Esophagus muscularis mucosa (tissue), 4 donors: ENCODE data around the gene SMCO4. TPM values are rescaled to one million over a fixed set of nuclear protein-coding genes. Genes with fewer than 3 reads are reported as not detected.

Experiments used
- DNase-seq: peaks from one replicate; pipeline ENCODE4 v3.0.0-alpha.2; 2017; ENCODE audit errors: extremely low spot score
- H3K27ac ChIP-seq, 4 donors: fragments of 200-600 bp; sonication (generic); replicated peaks in 1 of 4; 1 replicate in 3 of 4; 2 replicates in 1 of 4; pipeline ENCODE4 v1.5.1; 2016 to 2019; ENCODE audit warnings: mild to moderate bottlenecking in 1 of 4
- H3K27me3 ChIP-seq, 4 donors: fragments of 200-600 bp; sonication (generic); one replicate each; pipeline versions ENCODE4 v1.5.1 to v1.6.0; 2016 to 2019
- H3K36me3 ChIP-seq, 4 donors: fragments of 200-600 bp; sonication (generic); one replicate each; pipeline ENCODE4 v1.5.1; 2016 to 2019
- H3K4me1 ChIP-seq, 4 donors: fragments of 200-600 bp; sonication (generic); one replicate each; pipeline ENCODE4 v1.5.1; 2016 to 2019
- H3K4me3 ChIP-seq, 4 donors: fragments of 200-600 bp; sonication (generic); 1 replicate in 2 of 4; 2 replicates in 2 of 4; pipeline ENCODE4 v1.5.1; 2016 to 2019; ENCODE audit warnings: mild to moderate bottlenecking in 4 of 4, moderate library complexity in 1 of 4
- H3K9me3 ChIP-seq, 4 donors: fragments of 200-600 bp; sonication (generic); 1 replicate in 3 of 4; 2 replicates in 1 of 4; pipeline ENCODE4 v1.5.1; 2016 to 2019
- CTCF ChIP-seq, 3 experiments: fragments of 200-600 bp in 2 of 3; fragments of 450-650 bp in 1 of 3; sonication (generic) in 2 of 3; IDR thresholded peaks; one replicate each; pipeline ENCODE4 v1.5.1; 2017 to 2019; ENCODE audit warnings: antibody characterized with exemption in 3 of 3, mild to moderate bottlenecking in 2 of 3, moderate library complexity in 1 of 3
- EP300 ChIP-seq: sonication (generic); formaldehyde crosslinking; IDR thresholded peaks from one replicate; pipeline ENCODE4 v1.6.1; 2017; ENCODE audit warnings: antibody characterized with exemption
- POLR2A ChIP-seq: fragments of 450-650 bp; IDR thresholded peaks from one replicate; pipeline ENCODE4 v1.6.1; 2017; ENCODE audit warnings: antibody characterized with exemption, moderate library complexity, mild to moderate bottlenecking, low read depth
- POLR2AphosphoS5 ChIP-seq, 2 donors: sonication (generic); formaldehyde crosslinking; IDR thresholded peaks; one replicate each; pipeline ENCODE4 v1.6.1; 2017; ENCODE audit warnings: antibody characterized with exemption in 2 of 2
- WGBS: methylation state at CpG from one replicate; pipeline ENCODE4 v1.1.5; 2018; 5-methylcytosine and 5-hydroxymethylcytosine counted together
- intact Hi-C: fragments of 100-400 bp; cut with DNase I; formaldehyde crosslinking; loops from one replicate; pipeline ENCODE4 v1.15.1; 2023
- total RNA-seq, 4 donors: library from RNA; depleted of rRNA; stranded (reverse); fragments of >200 nt; gene quantifications; one replicate each; pipeline versions ENCODE4 v1.1.0 to v1.2.1, GENCODE V29; 2016

SMCO4 gene
- total RNA-seq, 4 donors from 2014 or later, result 6.2 to 18.6 (median 10.3) TPM

DNA sequence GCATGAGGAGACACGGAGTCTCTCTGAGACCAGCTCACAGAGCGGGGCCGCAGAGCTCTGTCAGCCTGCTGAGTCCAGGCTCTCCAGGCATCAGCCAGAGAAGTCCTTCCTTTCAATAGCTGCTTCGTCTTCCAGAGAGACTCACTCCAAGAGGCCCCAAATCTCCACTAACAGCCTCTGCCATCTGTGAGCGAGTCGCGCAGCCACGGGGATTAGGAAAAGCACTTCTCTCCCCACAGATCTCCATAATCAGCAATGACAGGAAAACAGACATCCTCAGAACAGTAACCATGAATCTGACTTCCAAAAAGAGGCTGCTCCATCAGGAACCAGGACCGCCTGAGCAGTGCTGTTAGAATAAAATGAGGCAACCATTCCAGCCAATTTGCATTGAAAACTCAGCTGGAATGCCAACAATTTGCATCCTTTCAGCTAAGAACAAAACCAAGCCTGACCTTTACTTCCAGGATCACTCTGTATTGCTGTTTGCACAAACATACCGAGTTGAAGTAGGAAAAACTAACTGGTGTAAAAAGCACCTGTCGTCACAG is 65.4 kb downstream of the SMCO4 start:
- H3K27me3 ChIP-seq, result no peaks in the 10 kb centered on the region
- no peaks in the 10 kb centered on the region for H3K9me3 ChIP-seq
- H3K36me3 ChIP-seq, result peaks cover 0 to 10% (median 4%) of the 10 kb centered on the region in 4 donors
- DNase-seq, result peak; percentile 45
- no peak for TF ChIP-seq POLR2A
- no peak for TF ChIP-seq POLR2AphosphoS5 (IDR thresholded peaks at IDR 0.05)
- TF ChIP-seq EP300, result no peak
- TF ChIP-seq CTCF (IDR thresholded peaks at IDR 0.05), result no peak
- intact Hi-C loops, result no loop called here
- no peak overlapping the region for H3K4me3 ChIP-seq
- no peak overlapping the region for H3K27ac ChIP-seq
- no peaks in the 10 kb centered on the region for H3K4me1 ChIP-seq
- WGBS, result 90% methylated on average over 11 of the region's 11 CpGs

DNA sequence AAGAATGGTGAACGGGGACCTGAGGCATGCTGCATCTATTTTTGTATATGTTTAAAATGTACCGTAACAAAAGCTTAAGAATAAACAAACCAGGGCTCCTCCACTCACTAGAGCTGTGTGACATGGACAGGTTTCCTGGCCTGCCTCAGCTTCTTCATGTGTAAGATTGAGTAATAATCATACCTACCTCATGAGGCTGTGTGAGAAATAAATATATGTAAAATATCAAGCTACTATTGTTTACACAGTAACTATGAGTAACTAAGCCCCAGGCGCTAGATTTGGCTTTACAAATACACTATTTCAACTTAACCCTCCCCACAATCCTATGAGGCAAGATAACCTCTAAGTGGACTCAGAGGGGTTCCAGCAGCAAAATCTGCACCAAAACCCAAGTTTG is 66.4 kb downstream of the SMCO4 start:
- no peaks in the 10 kb centered on the region for H3K4me1 ChIP-seq
- peaks cover 0 to 10% (median 4%) of the 10 kb centered on the region in 4 donors for H3K36me3 ChIP-seq
- no peaks in the 10 kb centered on the region for H3K27me3 ChIP-seq
- WGBS, result 63% methylated on average over 3 of the region's 3 CpGs
- no peaks in the 10 kb centered on the region for H3K9me3 ChIP-seq
- no peak overlapping the region for H3K27ac ChIP-seq
- intact Hi-C loops, result no loop called here
- DNase-seq, result peak; percentile 53
- TF ChIP-seq EP300 (no peak), CTCF (IDR thresholded peaks at IDR 0.05) (no peak), POLR2A (no peak), POLR2AphosphoS5 (IDR thresholded peaks at IDR 0.05) (no peak)
- H3K4me3 ChIP-seq, result no peak overlapping the region

DNA sequence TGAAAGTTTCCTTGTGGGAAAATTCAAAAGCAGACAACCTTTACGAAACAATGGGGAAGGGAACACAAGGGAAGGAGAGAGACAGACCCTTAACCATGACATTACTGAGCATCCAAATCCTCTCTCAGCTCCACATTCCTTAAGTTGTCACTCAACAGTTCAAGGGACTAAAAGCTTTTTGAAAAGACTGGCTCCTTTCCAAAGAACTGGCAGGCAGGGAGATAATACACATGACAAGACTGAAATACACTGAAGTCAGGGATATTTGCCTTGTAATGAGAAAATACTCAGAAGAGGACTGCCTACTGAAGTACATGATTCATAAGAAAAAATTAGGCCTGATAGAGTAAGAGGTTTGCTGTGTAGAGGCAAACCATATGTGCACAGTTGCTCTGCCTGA is 69.1 kb downstream of the SMCO4 start:
- H3K9me3 ChIP-seq, result no peaks in the 10 kb centered on the region
- no peak for TF ChIP-seq CTCF (IDR thresholded peaks at IDR 0.05)
- no peak for TF ChIP-seq POLR2A
- no peak for TF ChIP-seq POLR2AphosphoS5 (IDR thresholded peaks at IDR 0.05)
- no peak for TF ChIP-seq EP300
- intact Hi-C loops, result no loop called here
- peak; percentile 21 for DNase-seq
- H3K27ac ChIP-seq, result no peak overlapping the region
- H3K4me3 ChIP-seq, result no peak overlapping the region
- 96% methylated on average over 1 of the region's 1 CpG for WGBS
- H3K27me3 ChIP-seq, result no peaks in the 10 kb centered on the region
- peaks cover 0 to 8% (median 3%) of the 10 kb centered on the region in 4 donors for H3K36me3 ChIP-seq
- no peaks in the 10 kb centered on the region for H3K4me1 ChIP-seq

DNA sequence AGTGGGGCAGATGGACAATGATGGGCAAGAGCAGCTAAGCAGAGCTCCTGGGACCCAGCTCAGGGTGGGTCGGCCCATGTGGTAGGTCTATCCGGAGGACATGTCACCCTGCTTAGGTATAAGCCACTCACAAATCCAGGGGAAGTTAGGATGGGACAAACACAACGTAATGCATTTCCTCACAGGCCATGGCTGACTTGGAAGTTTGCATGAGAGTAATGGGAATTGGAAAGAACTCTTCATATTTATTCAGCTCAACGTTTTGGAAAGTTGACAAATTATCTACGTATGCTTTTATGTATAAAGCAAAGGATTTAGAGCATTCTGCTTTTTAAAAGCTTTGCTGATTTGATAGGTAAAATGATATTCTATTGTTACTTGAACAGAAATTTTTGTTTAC is 74.9 kb downstream of the SMCO4 start:
- Histone ChIP-seq H3K27me3 (no peaks in the 10 kb centered on the region), H3K4me3 (no peak overlapping the region), H3K27ac (no peak overlapping the region), H3K4me1 (no peaks in the 10 kb centered on the region), H3K9me3 (no peaks in the 10 kb centered on the region), H3K36me3 (no peaks in the 10 kb centered on the region)
- DNase-seq, result no peak
- intact Hi-C loops, result no loop called here
- whole genome bisulfite sequencing, result 66% methylated on average over 5 of the region's 5 CpGs
- TF ChIP-seq POLR2AphosphoS5 (IDR thresholded peaks at IDR 0.05) (no peak), POLR2A (no peak), CTCF (IDR thresholded peaks at IDR 0.05) (no peak), EP300 (no peak)

DNA sequence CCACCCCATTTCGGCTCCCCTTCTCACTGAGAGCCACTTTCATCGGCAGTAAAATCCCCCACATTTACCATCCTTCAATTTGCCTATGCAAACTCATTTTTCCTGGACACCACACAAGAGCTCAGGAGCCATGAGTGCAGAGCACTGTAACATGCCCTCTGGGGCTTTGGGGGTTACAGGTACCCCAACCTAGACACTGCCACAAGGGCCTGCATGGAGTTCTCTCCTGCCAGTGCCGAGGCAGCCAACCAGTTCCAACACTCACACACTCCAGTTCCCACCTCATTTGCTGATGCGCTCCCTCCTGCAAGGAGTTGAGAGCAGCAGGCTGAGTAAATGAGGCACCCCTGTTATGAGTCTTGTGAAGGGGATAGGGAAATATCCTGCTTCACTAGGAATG is 76.1 kb downstream of the SMCO4 start:
- H3K4me3 ChIP-seq, result no peak overlapping the region
- no peak overlapping the region for H3K27ac ChIP-seq
- H3K36me3 ChIP-seq, result no peaks in the 10 kb centered on the region
- H3K4me1 ChIP-seq, result no peaks in the 10 kb centered on the region
- DNase-seq, result peak; percentile 91
- TF ChIP-seq CTCF (IDR thresholded peaks at IDR 0.05) (no peak), POLR2AphosphoS5 (IDR thresholded peaks at IDR 0.05) (no peak), POLR2A (no peak), EP300 (no peak)
- intact Hi-C loops, result no loop called here
- H3K27me3 ChIP-seq, result no peaks in the 10 kb centered on the region
- 98% methylated on average over 4 of the region's 4 CpGs for WGBS
- no peaks in the 10 kb centered on the region for H3K9me3 ChIP-seq
